CD4-positive, alpha-beta T cell treated with Interleukin-15 for 4 hours (primary cell): ENCODE measurements around the gene SFXN2.
A peak's percentile ranks its signal among the peaks of the same experiment; 100 is the strongest.
"Not testable (repeated sequence)": the region's sequence is repeated elsewhere in the genome, so short reads cannot be mapped to it uniquely, and the experiment has no call there.

Experiments
- DNase-seq: peaks from one replicate; pipeline ENCODE4 v3.0.0-alpha.2; 2020; ENCODE audit warnings: low spot score

Gene SFXN2, protein sequence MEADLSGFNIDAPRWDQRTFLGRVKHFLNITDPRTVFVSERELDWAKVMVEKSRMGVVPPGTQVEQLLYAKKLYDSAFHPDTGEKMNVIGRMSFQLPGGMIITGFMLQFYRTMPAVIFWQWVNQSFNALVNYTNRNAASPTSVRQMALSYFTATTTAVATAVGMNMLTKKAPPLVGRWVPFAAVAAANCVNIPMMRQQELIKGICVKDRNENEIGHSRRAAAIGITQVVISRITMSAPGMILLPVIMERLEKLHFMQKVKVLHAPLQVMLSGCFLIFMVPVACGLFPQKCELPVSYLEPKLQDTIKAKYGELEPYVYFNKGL

DNA sequence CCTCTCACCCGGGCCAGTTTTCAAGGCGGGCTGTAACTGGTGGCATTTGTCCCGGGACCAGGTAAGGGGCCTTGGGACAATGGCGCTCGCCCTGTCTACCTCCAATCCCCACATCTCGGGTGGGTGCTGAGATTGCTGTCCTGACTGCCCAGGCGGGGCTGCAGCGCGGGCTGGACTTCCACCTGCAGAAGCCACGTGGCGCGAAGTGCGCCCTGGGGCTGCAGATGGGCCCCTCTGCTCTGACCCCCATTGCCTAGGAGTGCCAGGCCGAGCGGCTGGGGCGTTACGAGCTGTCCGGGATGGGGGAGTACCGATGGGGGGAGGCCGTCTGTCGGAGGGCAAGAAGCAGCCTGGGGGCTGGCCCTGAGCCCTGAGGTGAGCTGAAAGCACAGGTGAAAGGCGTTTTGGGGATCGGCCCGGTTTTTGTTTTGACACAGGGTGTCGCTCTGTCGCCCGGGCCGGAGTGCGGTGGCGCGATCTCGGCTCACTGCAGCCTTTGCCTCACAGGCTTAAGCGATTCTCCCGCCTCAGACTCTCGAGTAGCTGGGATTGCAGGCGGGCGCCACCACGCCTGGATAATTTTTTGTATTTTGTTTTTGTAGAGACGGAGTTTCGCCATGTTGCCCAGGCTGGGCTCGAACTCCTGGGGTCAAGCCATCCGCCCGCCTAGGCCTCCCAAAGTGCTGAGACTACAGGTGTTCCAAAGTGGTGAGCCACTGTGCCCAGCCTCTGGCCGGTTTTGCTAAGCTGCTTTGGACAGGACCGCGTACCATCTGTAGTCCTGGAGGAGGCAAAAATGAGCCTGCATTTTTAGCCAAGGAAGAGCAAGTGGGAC lies at the start of gene SFXN2:
TSS of gene SFXN2 (plus strand) at position 16 of the 835 bp plus-strand sequence. CDS start 12,001 bp downstream, outside the sequence.
- peak; percentile 49 for DNase-seq

GRCh38 chr10:102665904-102666509 lies 48.4 kb upstream of the SFXN2 start:
- DNase-seq: no peak

DNA sequence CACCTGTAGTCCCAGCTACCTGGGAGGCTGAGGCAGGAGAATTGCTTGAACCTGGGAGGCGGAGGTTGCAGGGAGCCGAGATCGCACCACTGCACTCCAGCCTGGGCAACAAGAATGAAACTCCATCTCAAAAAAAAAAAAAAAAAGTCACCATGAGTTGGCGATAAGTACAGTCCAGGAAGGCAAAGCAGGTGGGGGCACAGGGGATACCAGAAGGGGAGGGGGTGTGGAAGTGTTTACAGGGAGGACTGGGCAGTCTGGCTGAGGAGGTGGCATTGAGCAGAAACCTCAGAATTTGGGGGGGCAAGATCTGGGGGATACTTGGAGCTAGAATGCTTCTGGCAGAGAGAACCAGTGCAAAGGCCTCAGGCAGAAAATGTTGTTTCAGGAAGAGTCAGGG lies 47.0 kb upstream of the SFXN2 start:
- not testable (repeated sequence) for DNase-seq

GRCh38 chr10:102668326-102669107 lies 45.9 kb upstream of the SFXN2 start:
- DNase-seq: no peak

GRCh38 chr10:102669206-102670064 lies 45.0 kb upstream of the SFXN2 start:
- no peak for DNase-seq

DNA sequence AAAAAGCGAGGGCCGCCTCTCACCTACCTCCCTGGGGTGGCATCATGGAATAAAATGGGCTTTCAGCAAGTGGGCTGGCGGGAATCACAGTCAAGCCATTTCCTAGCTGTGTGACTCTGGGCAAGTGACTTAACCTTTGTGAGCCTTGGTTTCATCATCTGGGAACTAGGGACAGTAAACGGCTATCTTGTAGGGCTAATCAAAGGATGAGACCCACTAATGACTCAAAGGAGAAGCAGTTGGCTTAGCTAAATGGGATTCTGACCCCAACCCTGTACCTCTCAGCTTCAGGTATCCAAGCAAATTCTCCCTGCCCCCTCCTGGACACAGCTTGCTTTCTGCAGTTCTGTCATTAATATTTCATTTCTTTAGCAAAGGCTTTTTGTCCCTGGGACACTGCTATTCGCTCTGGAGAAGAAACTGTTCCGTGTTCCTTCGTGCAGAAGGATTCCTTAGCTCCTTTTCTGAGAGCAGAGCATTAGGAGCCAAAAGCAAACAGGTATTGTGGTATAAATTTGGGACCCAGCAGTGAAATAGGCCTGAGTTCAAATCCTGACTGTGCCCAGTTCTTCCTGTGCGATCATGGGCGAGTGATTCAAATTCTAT lies 44.3 kb upstream of the SFXN2 start:
- DNase-seq: no peak

GRCh38 chr10:102670871-102671434 lies 43.5 kb upstream of the SFXN2 start:
- DNase-seq: no peak

DNA sequence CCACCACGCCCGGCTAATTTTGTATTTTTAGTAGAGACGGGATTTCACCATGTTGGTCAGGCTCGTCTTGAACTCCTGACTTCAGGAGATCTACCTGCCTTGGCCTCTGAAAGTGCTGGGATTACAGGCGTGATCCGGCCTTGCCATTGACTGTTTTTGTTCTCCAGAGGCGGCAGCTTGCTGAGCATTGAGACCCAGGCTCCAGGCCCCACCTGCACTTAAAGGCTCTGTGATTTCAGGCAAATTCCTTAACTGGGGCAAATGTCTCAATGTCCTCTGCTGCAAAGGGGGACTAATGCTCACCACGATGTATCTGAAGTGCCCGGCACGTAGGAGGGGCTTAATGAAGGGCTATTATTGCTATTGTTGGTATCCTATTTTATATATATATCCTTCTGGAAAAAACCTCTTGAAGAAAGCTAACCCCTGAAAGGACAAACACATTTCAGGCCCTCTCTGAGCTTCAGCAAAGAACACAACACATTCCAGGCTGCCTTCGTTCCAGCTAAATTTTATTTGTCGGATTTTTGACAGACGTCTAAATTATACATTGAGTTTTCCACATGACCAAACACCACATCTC lies 41.1 kb upstream of the SFXN2 start:
- DNase-seq: no peak

DNA sequence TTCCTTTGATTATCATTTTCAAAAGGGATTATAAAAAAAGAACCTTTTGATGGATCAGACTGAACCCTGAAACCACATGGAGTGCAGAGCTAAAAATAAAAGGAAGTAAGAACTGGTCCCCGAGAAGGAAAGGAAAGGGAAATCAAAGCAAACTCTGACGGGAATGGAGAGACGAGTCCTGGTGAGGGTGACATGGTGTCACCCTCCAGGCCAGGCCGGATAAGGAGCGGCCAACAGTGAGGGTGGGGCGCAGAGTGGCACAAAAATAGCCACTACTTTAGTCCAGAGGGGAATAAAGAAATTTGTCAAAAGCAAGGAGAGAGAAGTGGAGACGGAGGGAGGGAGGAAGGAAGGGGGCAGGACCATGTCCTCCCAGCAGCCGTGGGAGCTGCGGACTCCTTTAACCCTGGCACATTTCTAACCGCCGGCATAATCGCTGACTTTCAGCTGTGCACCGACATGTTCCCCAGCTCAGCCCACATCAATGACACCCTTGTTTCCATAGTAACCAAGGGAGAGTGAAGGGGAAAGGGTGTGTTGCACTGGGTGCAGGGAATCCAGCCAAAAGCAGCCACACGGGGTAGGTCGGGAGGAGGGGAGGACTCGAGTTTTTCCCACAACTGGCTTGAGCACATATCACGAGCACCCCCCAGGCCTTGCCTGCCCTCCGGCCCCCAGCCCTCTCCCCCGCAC lies 40.5 kb upstream of the SFXN2 start:
- DNase-seq: peak; percentile 82

DNA sequence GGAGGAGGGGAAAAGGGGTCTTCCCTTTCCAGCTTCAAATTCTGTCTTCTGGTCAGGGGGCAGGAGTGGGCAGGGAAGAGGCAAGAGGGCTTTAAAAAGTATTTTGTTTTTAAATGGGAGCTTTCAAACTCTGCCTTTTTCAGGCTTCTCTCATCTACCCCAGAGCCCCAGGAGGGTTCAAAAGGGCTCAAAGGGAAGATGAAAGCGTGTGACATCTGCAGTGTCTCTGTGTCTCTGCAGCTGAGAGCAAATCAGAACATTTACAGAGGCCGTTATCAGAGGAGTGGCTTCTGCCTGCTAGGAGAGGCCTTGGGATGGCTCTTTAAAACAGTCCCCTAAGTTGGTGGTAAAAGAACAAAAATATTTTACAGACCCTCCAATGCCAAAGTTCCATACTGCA lies 39.9 kb upstream of the SFXN2 start:
- peak; percentile 36 for DNase-seq

- no peak for DNase-seq
Measured at GRCh38 chr10:102675011-102675665, 39.3 kb upstream of the SFXN2 start.

DNA sequence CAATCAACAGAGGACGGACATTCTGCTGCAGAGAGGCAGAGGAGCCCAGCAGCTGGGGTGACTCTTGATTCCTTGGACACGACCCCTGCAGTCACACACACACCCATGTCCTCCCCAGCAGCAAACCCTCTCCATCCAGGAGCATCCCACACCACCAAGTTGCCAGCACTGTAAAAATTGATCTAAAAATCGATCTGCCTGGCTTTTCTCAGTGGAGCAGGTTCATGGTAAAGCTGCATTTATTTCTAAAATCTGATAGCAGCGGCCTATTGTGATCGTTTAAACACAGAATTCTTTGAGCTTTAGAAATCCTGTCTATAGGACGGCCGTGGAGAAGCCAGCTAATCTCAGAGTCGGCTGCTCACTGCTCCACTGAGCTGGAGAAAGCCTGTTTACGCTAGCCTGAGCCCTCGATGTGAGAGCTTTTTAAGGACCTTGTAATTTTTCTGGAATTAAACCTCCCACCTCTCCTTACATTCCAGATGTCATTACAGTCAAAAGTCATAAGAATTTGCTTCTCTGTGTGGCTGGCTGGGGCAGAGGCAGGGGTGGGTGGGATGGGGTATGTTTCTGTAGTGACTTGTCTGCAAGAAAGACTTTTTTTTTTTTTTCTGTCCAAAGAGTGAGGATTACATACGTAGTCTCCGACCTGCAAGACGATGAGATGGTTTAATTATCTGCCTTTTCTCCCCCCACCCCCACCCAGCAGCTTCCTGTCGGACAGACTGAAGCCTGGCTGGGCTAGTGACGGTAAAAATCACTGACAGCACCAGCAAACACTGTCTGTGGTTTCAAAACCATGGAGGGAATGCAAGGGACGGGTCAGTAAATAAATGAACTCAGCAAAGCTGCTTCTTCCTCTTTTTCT lies 38.5 kb upstream of the SFXN2 start:
- DNase-seq: no peak

GRCh38 chr10:102676534-102677315 lies 37.7 kb upstream of the SFXN2 start:
- DNase-seq: no peak

DNA sequence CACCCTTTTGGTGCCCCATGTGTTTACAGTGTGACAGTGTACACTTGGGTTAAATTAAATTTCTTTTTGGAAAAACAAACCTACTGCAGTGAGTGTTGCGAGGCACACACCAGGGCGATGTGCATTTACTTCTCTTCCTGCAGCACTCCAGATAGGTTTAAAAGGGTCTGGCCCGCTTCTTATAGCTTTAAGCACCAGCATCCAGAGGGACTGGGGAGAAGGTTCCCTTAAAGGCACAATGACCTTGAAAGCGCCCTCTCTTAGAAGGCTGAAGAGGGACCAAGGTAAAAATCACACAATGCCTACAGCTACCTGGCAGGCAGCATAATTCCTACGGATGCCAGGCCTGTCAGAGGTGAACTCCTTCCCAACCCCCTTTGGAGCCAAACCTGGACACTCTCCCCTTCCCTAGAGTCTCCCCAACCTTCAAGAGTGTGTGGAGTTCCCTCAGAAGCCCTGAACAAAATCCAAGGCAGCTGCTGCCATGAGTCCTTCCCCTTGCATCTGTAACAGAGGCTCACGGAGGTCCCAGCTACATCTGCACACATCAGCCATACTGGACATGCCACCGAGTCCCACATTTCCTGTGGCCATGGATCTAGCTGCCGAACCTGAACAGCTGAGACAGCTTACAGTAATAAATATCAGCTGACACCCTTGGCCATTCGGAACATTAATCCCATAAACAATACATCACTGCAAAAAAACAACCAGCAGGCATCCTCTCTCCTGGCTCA lies 36.9 kb upstream of the SFXN2 start:
- no peak for DNase-seq

- no peak for DNase-seq
Measured at GRCh38 chr10:102678068-102678400, 36.4 kb upstream of the SFXN2 start.

GRCh38 chr10:102678842-102679289 lies 35.6 kb upstream of the SFXN2 start:
- no peak for DNase-seq
